ENCODE results near the gene HSPB9. TPM values are rescaled to one million over a fixed set of nuclear protein-coding genes. Genes with fewer than 3 reads are reported as not detected.
A peak's percentile ranks its signal among the peaks of the same experiment; 100 is the strongest.

HSPB9 gene
- total RNA-seq, 1 experiment from 2014 or later = 0.15 TPM

- Histone ChIP-seq H2BK20ac (ENCODE audit: low read depth, low read length, poor library complexity, severe bottlenecking) (no peak overlapping the region), H3K9me3 (ENCODE audit: control insufficient read depth, low read depth, low read length) (no peaks in the 10 kb centered on the region), H3K27ac (ENCODE audit: insufficient read length, low read depth, low read length) (no peak overlapping the region), H3K23me2 (ENCODE audit: insufficient read length, low read depth, low read length, poor library complexity, severe bottlenecking) (no peaks in the 10 kb centered on the region), H3K27me3 (ENCODE audit: insufficient read depth, low read length) (no peaks in the 10 kb centered on the region), H3K14ac (ENCODE audit: insufficient read depth, low read length) (no peak overlapping the region), H4K5ac (ENCODE audit: insufficient read length, low read depth, low read length) (no peak overlapping the region), H3K4me2 (ENCODE audit: insufficient read depth, insufficient read length, low read length) (no peak overlapping the region), H2AK5ac (ENCODE audit: insufficient read length, low read length) (no peak overlapping the region), H3K56ac (ENCODE audit: insufficient read length, low read depth, low read length) (no peak overlapping the region), H3K18ac (ENCODE audit: insufficient read length, low read depth, low read length) (no peak overlapping the region), H3K79me2 (ENCODE audit: insufficient read depth, low read length) (no peaks in the 10 kb centered on the region), H4K91ac (ENCODE audit: insufficient read length, low read depth, low read length) (no peak overlapping the region), H3K23ac (ENCODE audit: insufficient read length, low read depth, low read length) (no peak overlapping the region), H3K4ac (ENCODE audit: low read depth, low read length) (no peak overlapping the region), H3K4me1 (ENCODE audit: insufficient read depth, low read length) (no peaks in the 10 kb centered on the region), H2BK5ac (ENCODE audit: insufficient read length, low read length) (no peak overlapping the region), H2BK15ac (ENCODE audit: low read depth, low read length) (no peak overlapping the region), H4K20me1 (ENCODE audit: control insufficient read depth, insufficient read depth, insufficient read length) (no peaks in the 10 kb centered on the region), H3K9ac (ENCODE audit: extremely low read depth, insufficient read length, low read length) (no peak overlapping the region), H2AFZ (ENCODE audit: low read length) (no peak overlapping the region), H4K8ac (replicated peaks; ENCODE audit: insufficient read length, low read depth, low read length) (no peak overlapping the region), H2BK12ac (ENCODE audit: insufficient read length, low read depth, low read length) (no peak overlapping the region), H2BK120ac (ENCODE audit: low read depth, low read length, poor library complexity, severe bottlenecking) (no peak overlapping the region), H3T11ph (ENCODE audit: low read length) (no peak overlapping the region), H3K79me1 (ENCODE audit: insufficient read depth, low read depth, low read length, poor library complexity, severe bottlenecking) (no peaks in the 10 kb centered on the region)
- Mint-ChIP-seq H3K4me1 (peaks cover 13 to 27% of the 10 kb centered on the region in 2 experiments), H3K27me3 (ENCODE audit: low read depth) (no peaks in the 10 kb centered on the region), H3K27ac (no peak overlapping the region; a peak in 2 of 7 replicates), H3K4me3 (no peak overlapping the region; a peak in 1 of 5 replicates), H3K9me3 (no peaks in the 10 kb centered on the region), H3K36me3 (ENCODE audit: insufficient read depth in 1 of 3, low read depth in 3 of 3) (peaks cover 11 to 61% (median 42%) of the 10 kb centered on the region in 3 experiments; a peak in 6 of 7 replicates)
- DNase-seq = peak; percentile 90
- TF ChIP-seq CTCF (conservative IDR thresholded peaks at IDR 0.05) = peak; percentile 86
- WGBS (ENCODE audit: extremely low coverage, insufficient read length, low lambda C conversion rate) = no CpG with 5 or more reads among the region's 18 CpGs
These were observed 5.8 kb upstream of the HSPB9 start for GRCh38 chr17:42116705-42117396.
